ENCODE measurements around the gene ZNF182. TPM values are rescaled to one million over a fixed set of nuclear protein-coding genes. Genes with fewer than 3 reads are reported as not detected.

ZNF182 gene
- total RNA-seq (2022; extraction: Qiagen RNA extraction), result 3.2 to 4.4 TPM (median 3.4 TPM) in 5 replicates

DNA sequence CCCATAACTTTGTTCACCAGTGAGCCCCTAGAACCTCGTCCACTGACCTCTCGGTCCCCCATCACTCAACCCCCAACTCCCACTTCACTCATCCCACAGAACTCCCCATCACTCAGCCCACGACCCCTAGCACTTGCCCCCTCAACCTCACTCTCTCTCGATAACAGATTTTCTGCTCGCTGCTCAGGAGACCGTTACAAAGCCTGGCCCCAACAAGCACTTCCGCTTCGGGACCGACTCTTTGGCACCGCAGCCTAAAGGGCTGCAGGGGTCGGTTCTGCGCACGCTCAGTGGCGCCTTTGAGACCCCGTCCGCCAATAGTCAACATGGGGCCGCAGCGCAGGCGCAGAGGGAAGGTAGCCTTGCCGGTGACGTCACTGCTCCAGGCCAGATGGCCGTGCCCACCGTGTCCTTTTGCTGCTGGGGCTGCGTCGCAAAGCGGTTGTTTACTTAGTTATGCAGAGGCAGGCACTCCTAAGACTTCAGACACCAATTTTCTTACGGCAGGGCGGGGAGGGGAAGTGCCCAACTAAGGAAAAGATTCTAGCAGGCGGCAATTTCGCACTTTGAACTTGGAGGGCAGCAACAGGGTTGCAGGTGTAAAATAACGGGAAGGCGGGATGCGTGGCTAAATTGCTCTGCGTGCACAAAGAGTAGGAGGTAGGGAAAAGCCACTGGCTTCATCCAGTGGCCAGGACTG is at the start of gene ZNF182:
Gene ZNF182 (minus strand): TSS at position 232 of the 700 bp plus-strand sequence. CDS start 1,380 bp downstream, outside the sequence.

DNA sequence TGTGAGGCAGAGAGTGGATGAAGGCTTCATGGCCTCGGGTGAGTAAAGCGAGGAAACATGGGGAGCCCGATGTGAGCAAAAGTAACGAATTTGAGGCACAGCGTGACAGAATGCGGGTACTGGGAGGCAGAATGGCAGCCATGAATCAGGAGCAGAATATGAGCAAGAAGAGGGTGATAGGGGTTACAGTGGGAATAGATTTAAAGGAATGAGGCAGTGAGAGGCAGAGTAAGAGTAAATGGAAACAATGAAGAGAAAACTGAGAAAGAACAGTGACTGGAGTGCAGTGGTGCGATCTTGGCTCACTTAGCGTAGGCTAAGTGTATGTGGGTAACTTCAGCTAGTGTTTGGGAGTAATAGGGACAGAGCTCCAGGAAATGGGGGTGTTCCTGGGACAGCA is 2.9 kb upstream of the ZNF182 start, which contains the start of gene SPACA5:
Gene SPACA5 (plus strand): TSS at position 301 of the 400 bp plus-strand sequence. CDS start 815 bp downstream, outside the sequence.

Other genes starting within 250 kb of the ZNF182 start
- gene ZNF81, start 167.1 kb downstream of the ZNF182 start, total RNA-seq (2022; extraction: Qiagen RNA extraction), result 3.5 to 6.3 TPM (median 5.9 TPM) in 5 replicates
- gene SPACA5, start 3.0 kb upstream of the ZNF182 start, total RNA-seq (2022; extraction: Qiagen RNA extraction), result not detected in 5 replicates
- gene ZNF630, start 67.7 kb upstream of the ZNF182 start, total RNA-seq (2022; extraction: Qiagen RNA extraction), result 0.21 to 0.38 TPM (median 0.26 TPM) in 5 replicates
- gene SPACA5B, start 126.6 kb upstream of the ZNF182 start, total RNA-seq (2022; extraction: Qiagen RNA extraction), result not detected in 5 replicates
- gene SSX5, start 192.8 kb upstream of the ZNF182 start, total RNA-seq (2022; extraction: Qiagen RNA extraction), result not detected in 5 replicates

All from A549 treated with CORT108297 at 1 μM for 4 hours (cell line).